Stimulated activated CD4-positive, alpha-beta T cell treated with anti-CD3 and anti-CD28 coated beads, Interleukin-4, amount 100 ng/mL, for 48 hours (primary cell): ENCODE data around the gene FUZ.

ENCODE experiments used
- DNase-seq, 2 donors: peaks; one replicate each; pipeline ENCODE4 v3.0.0-alpha.2; 2020; ENCODE audit warnings: low read depth in 2 of 2

The FUZ gene

GRCh38 chr19:49807058-49807903 is 5.8 kb downstream of the FUZ start:
- no peak for DNase-seq

DNA sequence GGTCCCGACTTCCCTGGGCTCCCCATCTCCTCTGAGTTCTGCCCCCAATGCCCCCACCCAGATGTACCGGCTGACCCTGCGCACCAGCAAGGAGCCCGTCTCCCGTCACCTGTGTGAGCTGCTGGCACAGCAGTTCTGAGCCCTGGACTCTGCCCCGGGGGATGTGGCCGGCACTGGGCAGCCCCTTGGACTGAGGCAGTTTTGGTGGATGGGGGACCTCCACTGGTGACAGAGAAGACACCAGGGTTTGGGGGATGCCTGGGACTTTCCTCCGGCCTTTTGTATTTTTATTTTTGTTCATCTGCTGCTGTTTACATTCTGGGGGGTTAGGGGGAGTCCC is 6.5 kb downstream of the FUZ start:
- no peak for DNase-seq

DNA sequence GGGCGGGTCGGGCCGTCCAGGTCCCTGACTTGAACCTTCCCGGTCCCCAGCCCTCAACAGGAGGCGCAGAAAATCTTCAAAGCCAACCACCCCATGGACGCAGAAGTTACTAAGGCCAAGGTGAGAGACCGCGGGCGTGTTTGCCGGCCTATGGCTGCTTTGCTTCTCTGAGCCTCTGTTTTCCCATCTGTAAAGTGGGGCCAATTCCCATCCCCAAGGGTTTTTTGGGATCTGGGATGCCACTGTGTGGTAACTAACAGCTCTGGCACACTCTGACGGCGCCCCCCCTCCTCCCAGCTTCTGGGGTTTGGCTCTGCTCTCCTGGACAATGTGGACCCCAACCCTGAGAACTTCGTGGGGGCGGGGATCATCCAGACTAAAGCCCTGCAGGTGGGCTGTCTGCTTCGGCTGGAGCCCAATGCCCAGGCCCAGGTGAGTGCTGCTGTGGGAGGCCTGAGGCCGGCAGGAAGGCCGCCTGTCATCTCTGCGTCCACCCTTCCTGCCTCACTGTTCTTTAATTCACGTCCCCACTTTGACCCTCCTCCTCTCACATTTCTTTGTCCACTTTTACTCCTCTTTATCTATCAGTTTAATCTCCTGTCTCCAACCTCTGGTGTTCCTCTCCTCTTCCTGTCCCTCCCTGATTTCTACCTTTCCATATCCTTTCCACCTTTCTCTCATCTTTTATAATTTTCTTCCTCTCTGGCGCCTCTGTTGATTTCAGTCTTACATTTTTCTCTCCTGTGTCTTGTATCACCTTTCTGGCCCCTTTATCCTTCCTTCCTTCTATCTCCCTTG is 7.1 kb downstream of the FUZ start:
- no peak for DNase-seq

DNA sequence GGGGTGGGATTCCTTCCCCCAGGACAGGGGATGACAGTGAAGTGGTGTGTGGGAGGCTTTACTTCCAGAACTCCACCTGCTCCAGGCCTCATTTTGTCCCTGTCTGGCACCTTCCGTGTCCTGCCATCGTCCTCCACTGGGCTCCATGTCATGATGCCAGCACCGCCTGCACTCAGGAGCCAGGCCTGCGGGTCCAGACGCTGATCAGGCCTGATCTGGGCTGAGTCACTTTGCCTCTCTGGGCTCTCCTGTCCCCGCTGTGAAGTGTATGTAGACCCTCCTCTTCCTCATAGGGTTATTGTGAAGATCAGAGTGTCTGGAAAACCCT is 9.6 kb downstream of the FUZ start:
- no peak for DNase-seq

DNA sequence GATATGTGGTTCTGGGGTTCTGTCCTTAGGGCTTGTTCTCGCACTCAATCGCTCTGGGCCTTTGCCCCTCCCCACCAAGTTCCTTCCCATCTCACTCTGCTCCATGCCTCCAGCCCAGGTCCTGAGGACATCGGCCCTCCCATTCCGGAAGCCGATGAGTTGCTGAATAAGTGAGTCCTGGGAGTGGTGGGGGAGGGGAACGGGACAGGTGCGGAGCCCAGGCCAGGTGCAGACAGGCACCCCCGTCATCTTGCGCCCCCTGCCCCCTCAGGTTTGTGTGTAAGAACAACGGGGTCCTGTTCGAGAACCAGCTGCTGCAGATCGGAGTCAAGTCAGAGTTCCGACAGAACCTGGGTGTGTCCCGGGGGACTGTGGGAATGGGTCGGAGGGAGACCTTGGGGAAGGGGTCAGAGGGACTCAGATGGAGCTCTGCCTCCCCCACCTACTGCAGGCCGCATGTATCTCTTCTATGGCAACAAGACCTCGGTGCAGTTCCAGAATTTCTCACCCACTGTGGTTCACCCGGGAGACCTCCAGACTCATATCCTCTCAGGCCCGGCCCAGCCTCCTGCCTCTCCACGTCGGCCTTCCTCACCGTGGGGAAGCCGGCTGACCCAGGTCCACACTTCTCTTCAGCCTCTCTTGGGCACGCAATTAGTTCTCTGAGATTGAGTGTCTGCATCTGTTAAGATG is 10.1 kb downstream of the FUZ start:
- DNase-seq: no peak

- DNase-seq: no peak
These were observed 11.0 kb downstream of the FUZ start for GRCh38 chr19:49801966-49802661.

DNA sequence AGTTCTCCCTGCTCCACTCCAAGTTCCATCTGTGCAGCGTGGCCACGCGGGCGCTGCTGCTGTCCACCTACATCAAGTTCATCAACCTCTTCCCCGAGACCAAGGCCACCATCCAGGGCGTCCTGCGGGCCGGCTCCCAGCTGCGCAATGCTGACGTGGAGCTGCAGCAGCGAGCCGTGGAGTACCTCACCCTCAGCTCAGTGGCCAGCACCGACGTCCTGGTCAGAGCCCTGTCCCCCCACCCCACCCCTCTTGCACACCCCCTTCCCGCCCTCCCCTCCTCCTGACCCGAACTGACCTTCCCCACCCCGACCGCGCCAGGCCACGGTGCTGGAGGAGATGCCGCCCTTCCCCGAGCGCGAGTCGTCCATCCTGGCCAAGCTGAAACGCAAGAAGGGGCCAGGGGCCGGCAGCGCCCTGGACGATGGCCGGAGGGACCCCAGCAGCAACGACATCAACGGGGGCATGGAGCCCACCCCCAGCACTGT is 11.6 kb downstream of the FUZ start:
- no peak for DNase-seq

- DNase-seq: no peak
These were observed 12.3 kb downstream of the FUZ start for GRCh38 chr19:49800771-49801170.

- DNase-seq: no peak
These were observed 13.2 kb downstream of the FUZ start for GRCh38 chr19:49799798-49800376.

GRCh38 chr19:49799271-49799797 is 13.8 kb downstream of the FUZ start:
- no peak for DNase-seq

DNA sequence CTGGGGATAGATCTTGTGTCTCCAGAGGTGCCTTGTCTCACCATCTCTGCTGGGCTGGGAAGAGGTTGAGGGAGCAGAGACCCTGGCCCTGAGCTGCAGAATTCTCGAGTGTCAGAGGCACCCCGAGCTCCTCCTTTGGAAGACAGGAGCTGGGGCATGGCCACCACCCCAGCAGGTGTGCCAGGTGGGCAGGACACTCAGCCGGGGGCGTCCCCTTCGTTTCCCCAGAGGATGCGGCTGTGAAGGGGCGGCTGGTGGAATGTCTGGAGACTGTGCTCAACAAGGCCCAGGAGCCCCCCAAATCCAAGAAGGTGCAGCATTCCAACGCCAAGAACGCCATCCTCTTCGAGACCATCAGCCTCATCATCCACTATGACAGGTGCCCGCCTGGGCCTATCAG is 14.5 kb downstream of the FUZ start:
- no peak for DNase-seq

GRCh38 chr19:49795615-49796014 is 17.5 kb downstream of the FUZ start:
- no peak for DNase-seq

DNA sequence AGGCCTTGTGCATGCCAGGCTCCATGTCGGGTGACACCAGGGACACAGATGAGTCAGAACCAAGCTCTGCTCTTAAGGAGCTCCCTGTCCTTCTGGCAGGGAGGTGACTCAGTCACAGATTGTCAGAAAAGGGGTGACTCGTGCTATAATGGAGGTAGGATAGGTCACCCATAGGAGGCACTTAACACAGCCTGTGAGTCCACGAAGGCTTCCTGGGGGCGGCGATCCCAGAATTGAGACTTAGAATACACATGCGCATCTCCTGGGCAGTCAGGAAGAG is 19.6 kb downstream of the FUZ start:
- no peak for DNase-seq

DNA sequence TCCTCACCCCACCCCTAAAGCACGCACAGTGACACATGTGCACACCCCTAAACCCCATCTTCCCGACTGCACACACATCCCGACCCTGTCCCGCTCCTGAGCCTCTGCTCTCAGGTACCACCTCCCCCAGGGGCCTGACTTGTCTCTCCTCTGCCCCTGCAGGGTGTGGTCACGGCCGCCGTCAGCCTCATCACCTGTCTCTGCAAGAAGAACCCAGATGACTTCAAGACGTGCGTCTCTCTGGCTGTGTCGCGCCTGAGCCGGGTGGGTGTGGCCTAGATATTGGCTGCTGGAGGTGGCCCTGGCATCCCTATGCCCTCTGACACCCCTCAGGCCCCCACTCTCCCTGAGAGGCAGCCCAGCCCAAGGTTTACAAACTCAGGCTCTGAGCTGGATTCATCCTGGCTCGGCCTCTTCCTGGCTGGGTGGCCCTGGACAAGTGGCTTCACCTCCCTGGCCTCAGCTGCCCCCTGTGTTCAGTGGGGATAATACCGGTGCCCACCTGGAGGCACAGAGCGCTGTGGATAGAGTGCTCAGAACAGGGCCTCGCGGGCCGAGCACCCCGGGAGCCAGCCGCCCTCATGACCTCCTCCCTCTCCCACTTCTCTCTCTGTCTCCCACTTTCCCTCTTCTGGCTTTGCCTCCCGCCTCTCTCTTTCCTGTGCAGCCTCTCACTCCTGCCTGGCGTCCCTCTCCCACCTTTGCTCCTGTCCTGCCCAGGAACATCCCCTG is 20.1 kb downstream of the FUZ start:
- DNase-seq: no peak

GRCh38 chr19:49791776-49792445 is 21.2 kb downstream of the FUZ start:
- no peak for DNase-seq

DNA sequence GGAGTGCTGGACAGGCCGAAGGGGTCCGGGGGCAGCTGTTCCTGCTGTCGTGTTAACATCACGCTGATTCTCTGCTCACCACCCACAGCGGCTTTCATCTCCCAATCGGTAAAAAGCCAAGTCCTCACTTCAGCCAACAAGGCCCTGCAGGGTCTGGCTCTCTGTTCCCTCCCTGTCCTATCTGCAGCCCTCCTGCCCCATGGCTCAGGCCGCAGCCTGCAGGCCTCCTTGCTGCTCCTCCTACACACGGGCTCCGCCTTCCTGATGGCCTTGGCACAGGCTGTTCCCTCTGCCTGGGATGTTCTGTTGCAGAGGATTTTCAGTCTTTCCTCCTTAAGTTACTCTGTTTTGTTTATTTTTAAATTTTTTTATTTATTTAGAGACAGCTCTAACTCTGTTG is 22.2 kb downstream of the FUZ start:
- no peak for DNase-seq

DNA sequence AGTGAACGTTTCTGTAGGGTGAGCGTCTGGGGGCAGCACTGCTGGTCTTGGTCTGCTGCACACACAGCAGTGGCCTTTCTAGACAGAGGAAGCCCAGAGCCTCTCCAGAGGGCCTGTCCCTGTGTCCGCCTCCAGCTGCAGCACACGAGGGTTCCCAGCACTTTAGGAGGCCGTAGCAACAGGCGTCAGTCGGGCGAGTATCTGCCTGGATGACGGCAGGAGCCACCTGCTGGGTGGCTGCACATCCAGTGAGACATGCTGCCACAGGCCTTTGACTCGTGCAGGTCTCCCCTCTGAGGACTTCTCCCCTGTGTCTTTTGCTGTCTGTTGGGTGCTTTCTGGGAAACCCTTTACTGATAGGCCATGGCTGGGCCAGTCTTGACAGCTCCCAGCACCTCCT is 24.2 kb downstream of the FUZ start:
- no peak for DNase-seq

DNA sequence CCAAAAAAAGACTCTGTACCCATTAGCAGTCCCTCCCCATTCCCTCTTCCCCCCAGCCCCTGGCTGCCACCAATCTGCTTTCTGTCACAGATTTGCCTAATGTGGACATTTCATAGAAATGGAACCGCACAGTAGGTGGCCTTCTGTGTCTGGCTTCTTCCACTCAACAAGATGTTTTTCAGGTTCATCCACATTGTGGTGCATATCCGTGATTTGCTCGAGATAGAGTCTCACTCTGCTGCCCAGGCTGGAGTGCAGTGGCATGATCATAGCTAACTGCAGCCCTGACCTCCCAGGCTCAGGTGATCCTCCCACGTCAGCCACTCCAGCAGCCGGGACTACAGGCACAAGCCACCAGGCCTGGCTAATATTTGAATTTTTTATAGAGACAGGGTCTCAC is 25.3 kb downstream of the FUZ start:
- DNase-seq: no peak

GRCh38 chr19:49786376-49786820 is 26.7 kb downstream of the FUZ start:
- DNase-seq: no peak

DNA sequence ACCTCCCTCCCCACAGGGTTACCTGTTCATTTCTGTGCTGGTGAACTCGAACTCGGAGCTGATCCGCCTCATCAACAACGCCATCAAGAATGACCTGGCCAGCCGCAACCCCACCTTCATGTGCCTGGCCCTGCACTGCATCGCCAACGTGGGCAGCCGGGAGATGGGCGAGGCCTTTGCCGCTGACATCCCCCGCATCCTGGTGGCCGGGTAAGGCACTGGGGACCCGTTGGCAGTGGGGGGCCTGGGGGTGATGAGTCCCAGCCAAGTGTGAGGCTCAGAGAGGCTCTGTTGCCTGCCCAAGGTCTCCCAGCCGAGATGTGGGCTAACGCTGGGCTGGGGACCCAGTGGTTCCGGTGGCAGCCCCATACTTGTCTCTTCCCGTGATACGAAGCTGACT is 30.6 kb downstream of the FUZ start:
- DNase-seq: no peak
